H1 (cell line): ENCODE data around the gene NTRK1. TPM values are rescaled to one million over a fixed set of nuclear protein-coding genes. Genes with fewer than 3 reads are reported as not detected.

Experiments
- CTCF ChIA-PET: fragments of 300-600 bp; sonication (Branson Sonifier 250); formaldehyde crosslinking; loops from one replicate; lab custom pipeline; 2021; ENCODE audit not compliant: partially characterized antibody; lab: Charles Lee
- POLR2A ChIA-PET: fragments of 300-600 bp; sonication (Branson Sonifier 250); formaldehyde crosslinking; loops from one replicate; lab custom pipeline; 2021; ENCODE audit warnings: inconsistent platforms; ENCODE audit not compliant: partially characterized antibody; lab: Charles Lee
- DNase-seq, 2 experiments: peaks; one replicate each; pipeline versions ENCODE4 v3.0.0 to v3.0.0-alpha.2; 2010 to 2022; ENCODE audit warnings: low spot score in 2 of 2, low read depth in 1 of 2, mixed read lengths in 1 of 2
- FAIRE-seq: peaks from 2 replicates; lab custom pipeline; 2011; peaks lifted over from hg19 to GRCh38; lab: Jason Lieb, UNC
- H2AFZ ChIP-seq: 2 replicates; pipeline ENCODE4 v1.8.1; 2012; ENCODE audit warnings: low read length, inconsistent platforms
- H2AK5ac ChIP-seq: 2 replicates; pipeline ENCODE4 v1.6.1; 2013; ENCODE audit warnings: low read depth, low read length
- H2BK120ac ChIP-seq: replicated peaks from 2 replicates; pipeline ENCODE3; 2013; ENCODE audit warnings: low read depth, low read length, inconsistent platforms
- H2BK12ac ChIP-seq: 2 replicates; pipeline ENCODE4 v1.6.1; 2013; ENCODE audit warnings: low read depth, low read length
- H2BK15ac ChIP-seq: 2 replicates; pipeline ENCODE4 v1.6.1; 2013; ENCODE audit warnings: low read length
- H2BK20ac ChIP-seq: 2 replicates; pipeline ENCODE4 v1.6.1; 2013; ENCODE audit warnings: low read length
- H2BK5ac ChIP-seq: 2 replicates; pipeline ENCODE4 v1.6.1; 2013; ENCODE audit warnings: low read depth, low read length
- H3K14ac ChIP-seq: 2 replicates; pipeline ENCODE4 v1.6.1; 2013; ENCODE audit warnings: inconsistent platforms; ENCODE audit not compliant: insufficient read length
- H3K18ac ChIP-seq: 2 replicates; pipeline ENCODE4 v1.6.1; 2013; ENCODE audit warnings: low read length; ENCODE audit errors: extremely low read depth
- H3K23ac ChIP-seq: 2 replicates; pipeline ENCODE4 v1.6.1; 2013; ENCODE audit warnings: inconsistent platforms; ENCODE audit not compliant: insufficient read length
- H3K23me2 ChIP-seq: 2 replicates; pipeline ENCODE4 v1.6.1; 2013; ENCODE audit warnings: low read depth, low read length
- H3K27ac ChIP-seq: 2 replicates; pipeline ENCODE4 v1.6.1; 2011; ENCODE audit warnings: low read depth, low read length, inconsistent platforms
- H3K27me3 ChIP-seq, 4 experiments: replicated peaks in 1 of 4; 1 replicate in 1 of 4; 2 replicates in 3 of 4; pipeline versions ENCODE4 v1.6.1 to v1.8.1; 2011 to 2013; ENCODE audit warnings: low read length in 3 of 4, mild to moderate bottlenecking in 3 of 4, inconsistent platforms in 2 of 4, mixed read lengths in 2 of 4, moderate library complexity in 1 of 4; ENCODE audit not compliant: control insufficient read depth in 3 of 4, insufficient read depth in 3 of 4; ENCODE audit errors: extremely low read depth in 1 of 4
- H3K36me3 ChIP-seq, 4 experiments: 2 replicates each; pipeline versions ENCODE4 v1.6.1 to v1.8.1; 2011 to 2013; ENCODE audit warnings: mild to moderate bottlenecking in 4 of 4, low read length in 3 of 4, moderate library complexity in 2 of 4, control low read depth in 1 of 4, inconsistent platforms in 1 of 4; ENCODE audit not compliant: insufficient read depth in 4 of 4, control insufficient read depth in 2 of 4
- H3K4ac ChIP-seq: replicated peaks from 2 replicates; pipeline ENCODE3; 2013; ENCODE audit warnings: low read length, low read depth, mixed read lengths, inconsistent platforms; ENCODE audit not compliant: insufficient read length
- H3K4me1 ChIP-seq, 4 experiments: replicated peaks in 1 of 4; 1 replicate in 1 of 4; 2 replicates in 3 of 4; pipeline versions ENCODE4 v1.6.1 to v1.8.1; 2011 to 2013; ENCODE audit warnings: low read length in 3 of 4, inconsistent platforms in 2 of 4, mixed read lengths in 1 of 4; ENCODE audit not compliant: insufficient read depth in 4 of 4, control insufficient read depth in 3 of 4
- H3K4me2 ChIP-seq, 2 experiments: 2 replicates each; pipeline versions ENCODE4 v1.6.1 to v1.8.1; 2011 to 2013; ENCODE audit warnings: low read depth in 2 of 2, low read length in 2 of 2, control low read depth in 1 of 2, inconsistent platforms in 1 of 2, mild to moderate bottlenecking in 1 of 2; ENCODE audit not compliant: insufficient read depth in 1 of 2
- H3K4me3 ChIP-seq, 4 experiments: fragments of 200-600, 300-600 bp in 1 of 4; sonication (generic), shearing (Covaris generic), sonication (Bioruptor Twin) in 1 of 4; 2 replicates each; pipeline versions ENCODE4 v1.5.1 to v1.8.1; 2011 to 2016; ENCODE audit warnings: low read length in 4 of 4, low read depth in 3 of 4, control low read depth in 2 of 4, inconsistent platforms in 2 of 4, mild to moderate bottlenecking in 2 of 4, mixed read lengths in 1 of 4, moderate library complexity in 1 of 4; ENCODE audit not compliant: insufficient read depth in 2 of 4; ENCODE audit errors: extremely low read depth in 1 of 4
- H3K56ac ChIP-seq: replicated peaks from 2 replicates; pipeline ENCODE3; 2013; ENCODE audit warnings: low read depth, mild to moderate bottlenecking, mixed read lengths, low read length, inconsistent platforms; ENCODE audit not compliant: insufficient read length
- H3K79me1 ChIP-seq: 2 replicates; pipeline ENCODE4 v1.6.1; 2013; ENCODE audit warnings: low read depth, low read length, control low read depth
- H3K79me2 ChIP-seq, 2 experiments: 2 replicates each; pipeline versions ENCODE4 v1.6.1 to v1.8.1; 2012 to 2013; ENCODE audit warnings: low read length in 2 of 2, mild to moderate bottlenecking in 2 of 2, inconsistent platforms in 1 of 2; ENCODE audit not compliant: insufficient read depth in 2 of 2, control insufficient read depth in 1 of 2
- H3K9ac ChIP-seq, 4 experiments: replicated peaks in 1 of 4; 1 replicate in 1 of 4; 2 replicates in 3 of 4; pipeline versions ENCODE4 v1.6.1 to v1.8.1; 2011 to 2013; ENCODE audit warnings: low read depth in 3 of 4, low read length in 3 of 4, control low read depth in 2 of 4, mild to moderate bottlenecking in 2 of 4, moderate library complexity in 2 of 4, inconsistent platforms in 1 of 4; ENCODE audit errors: extremely low read depth in 1 of 4
- H3K9me3 ChIP-seq, 2 experiments: 2 replicates each; pipeline versions ENCODE4 v1.6.1 to v1.8.1; 2012 to 2013; ENCODE audit warnings: mild to moderate bottlenecking in 2 of 2, moderate library complexity in 2 of 2, control low read depth in 1 of 2, inconsistent platforms in 1 of 2, low read depth in 1 of 2, low read length in 1 of 2, mixed read lengths in 1 of 2; ENCODE audit not compliant: insufficient read depth in 2 of 2
- H4K20me1 ChIP-seq, 2 experiments: replicated peaks in 1 of 2; 2 replicates each; pipeline versions ENCODE3 to v1.8.1; 2011 to 2013; ENCODE audit warnings: inconsistent platforms in 2 of 2, low read length in 2 of 2, mild to moderate bottlenecking in 1 of 2; ENCODE audit not compliant: insufficient read depth in 2 of 2, control insufficient read depth in 1 of 2
- H4K5ac ChIP-seq: 2 replicates; pipeline ENCODE4 v1.6.1; 2013; ENCODE audit warnings: low read length, low read depth, mixed read lengths, inconsistent platforms; ENCODE audit not compliant: insufficient read length
- H4K8ac ChIP-seq: 2 replicates; pipeline ENCODE4 v1.8.0; 2013; ENCODE audit warnings: mild to moderate bottlenecking, moderate library complexity, low read length, inconsistent platforms; ENCODE audit not compliant: insufficient read depth; ENCODE audit errors: extremely low read depth
- H4K91ac ChIP-seq: replicated peaks from 2 replicates; pipeline ENCODE3; 2013; ENCODE audit warnings: low read length, mixed read lengths, inconsistent platforms; ENCODE audit not compliant: insufficient read length
- ASH2L ChIP-seq: fragments of 200-600, 300-600 bp; sonication (generic); IDR thresholded peaks from one replicate; pipeline ENCODE4 v1.7.1; 2017; ENCODE audit warnings: low read length
- CTBP2 ChIP-seq: IDR thresholded peaks from 2 replicates; pipeline ENCODE4 v1.7.0; 2011; ENCODE audit warnings: borderline replicate concordance, mild to moderate bottlenecking, moderate library complexity, mixed read lengths, low read length; ENCODE audit not compliant: insufficient read depth, insufficient read length
- HDAC2 ChIP-seq, 2 experiments: fragments of 300-600 bp in 1 of 2; sonication (generic) in 1 of 2; IDR thresholded peaks; 2 replicates each; pipeline ENCODE4 v1.6.1; 2011 to 2012; ENCODE audit warnings: low read depth in 2 of 2, low read length in 2 of 2, mild to moderate bottlenecking in 2 of 2, moderate library complexity in 2 of 2, borderline replicate concordance in 1 of 2, inconsistent platforms in 1 of 2
- KDM5A ChIP-seq: fragments of 200-600 bp; IDR thresholded peaks from 2 replicates; pipeline ENCODE4 v1.7.1; 2012; ENCODE audit warnings: mild to moderate bottlenecking, low read length, inconsistent platforms, mixed read lengths
- NANOG ChIP-seq: IDR thresholded peaks from 2 replicates; pipeline ENCODE4 v1.6.1; 2011; ENCODE audit warnings: low read length, low read depth, mild to moderate bottlenecking, inconsistent platforms; ENCODE audit not compliant: insufficient read depth, poor library complexity, severe bottlenecking
- PHF8 ChIP-seq: fragments of 200-600 bp; sonication (generic); conservative IDR thresholded peaks from 2 replicates; pipeline ENCODE4 v1.7.1; 2012; ENCODE audit warnings: low read depth, mild to moderate bottlenecking, inconsistent platforms, low read length, moderate library complexity
- POLR2A ChIP-seq, 2 experiments: IDR thresholded peaks; 1 replicate in 1 of 2; 2 replicates in 1 of 2; pipeline ENCODE4 v1.6.1; 2011; ENCODE audit warnings: low read depth in 2 of 2, low read length in 2 of 2, mild to moderate bottlenecking in 2 of 2; ENCODE audit errors: control extremely low read depth in 1 of 2
- POLR2AphosphoS5 ChIP-seq: IDR thresholded peaks from 2 replicates; pipeline ENCODE4 v1.6.1; 2011; ENCODE audit warnings: low read depth, low read length
- TCF12 ChIP-seq: IDR thresholded peaks from 2 replicates; pipeline ENCODE4 v1.6.1; 2011; ENCODE audit warnings: low read depth, mild to moderate bottlenecking, low read length
- TEAD4 ChIP-seq: IDR thresholded peaks from 2 replicates; pipeline ENCODE4 v1.6.1; 2012; ENCODE audit warnings: low read depth, low read length, inconsistent platforms, mixed read lengths
- WGBS, 2 experiments: shearing (Covaris generic) in 1 of 2; methylation state at CpG; one replicate each; pipeline versions ENCODE4 v1.1.6 to v1.1.7; 2013 to 2015; ENCODE audit warnings: low lambda C conversion rate in 2 of 2, mixed read lengths in 2 of 2, inconsistent platforms in 1 of 2, low coverage in 1 of 2, missing lambda C conversion rate in 1 of 2; ENCODE audit not compliant: insufficient replicate concordance in 2 of 2, insufficient coverage in 1 of 2, insufficient read length in 1 of 2; ENCODE audit errors: extremely low coverage in 1 of 2, missing lambda C conversion rate in 1 of 2; 5-methylcytosine and 5-hydroxymethylcytosine counted together
- polyA plus RNA-seq, 7 experiments: library from polyadenylated mRNA; depleted of rRNA in 3 of 7; stranded (reverse) in 5 of 7; unstranded in 2 of 7; fragments of >200 nt in 5 of 7; fragments of 200-250 nt in 2 of 7; gene quantifications; 1 replicate in 5 of 7; 2 replicates in 1 of 7; 4 replicates in 1 of 7; pipeline versions ENCODE4 v1.2.1 to v1.2.3, GENCODE V29; 2011 to 2013; ENCODE audit warnings: missing spikeins in 2 of 7, mixed read lengths in 2 of 7
- total RNA-seq: library from RNA; stranded (reverse); fragmentation: NEBNext Ultra II Directional; extraction: Animal tissue kit (Norgen Biotek cat#: 25700); gene quantifications from 2 replicates; pipeline ENCODE4 v1.2.1, GENCODE V29; 2021

NTRK1 gene
- total and polyA plus RNA-seq, 2 of the 8 experiments (the other 6 are each of a cell fraction or from before 2014, with no cell fraction given), result 0.12 to 0.24 TPM

GRCh38 chr1:156930483-156930882 lies 69.8 kb downstream of the NTRK1 start:
- DNase-seq, result no peak
- H3K79me1 ChIP-seq, result no peaks in the 10 kb centered on the region
- no peak overlapping the region for H2BK12ac ChIP-seq
- H3K9me3 ChIP-seq, result no peaks in the 10 kb centered on the region
- H3K79me2 ChIP-seq, result no peaks in the 10 kb centered on the region
- no peak overlapping the region for H3K56ac ChIP-seq
- H3K23ac ChIP-seq, result no peak overlapping the region
- no peak overlapping the region; the same call in 1 of the 2 replicates for H2BK15ac ChIP-seq
- no peak overlapping the region for H4K5ac ChIP-seq
- no peak overlapping the region for H3K27ac ChIP-seq
- H3K27me3 ChIP-seq, result peaks cover 22 to 41% (median 39%) of the 10 kb centered on the region in 4 experiments
- H3K36me3 ChIP-seq, result peaks cover 0 to 4% (median 0%) of the 10 kb centered on the region in 4 experiments; a peak in 1 of 8 replicates
- H2BK5ac ChIP-seq, result no peak overlapping the region
- no peak overlapping the region for H2AFZ ChIP-seq
- H2AK5ac ChIP-seq, result no peak overlapping the region
- H3K4me2 ChIP-seq, result no peak overlapping the region
- no peak overlapping the region for H2BK20ac ChIP-seq
- H3K4me1 ChIP-seq, result peaks cover 0 to 6% (median 3%) of the 10 kb centered on the region in 4 experiments; a peak in 4 of 7 replicates
- no peak overlapping the region for H4K8ac ChIP-seq
- H3K18ac ChIP-seq, result no peak overlapping the region
- no peak overlapping the region; a peak in 1 of 7 replicates for H3K9ac ChIP-seq
- no peak overlapping the region for H3K14ac ChIP-seq
- H4K91ac ChIP-seq, result no peak overlapping the region
- WGBS, 2 experiments, result 53% methylated on average over 4 of the region's 4 CpGs; no CpG with 5 or more reads in 1 of the 2 experiments
- H4K20me1 ChIP-seq, result peaks cover 0 to 10% of the 10 kb centered on the region in 2 experiments
- ChIA-PET POLR2A (no interaction called here), CTCF (interaction anchor here (11.8 kb wide), 1 partner anchor 43 kb away, joined by 287 read pairs; the partner anchor contains the start of gene PEAR1)
- no peak overlapping the region for H3K4ac ChIP-seq
- H3K23me2 ChIP-seq, result peaks cover 5% of the 10 kb centered on the region; the same call in 1 of the 2 replicates
- FAIRE-seq, result no peak
- H3K4me3 ChIP-seq, result no peak overlapping the region
- H2BK120ac ChIP-seq, result no peak overlapping the region
- 0 out of 3 replicates have a peak, but pooled peaks of 1 of the 2 experiments have one; percentile 4 for TF ChIP-seq POLR2A (IDR thresholded peaks at IDR 0.05; ENCODE audit: control extremely low read depth in 1 of 2, low read depth in 2 of 2, low read length in 2 of 2)
- no peak for TF ChIP-seq NANOG
- peak; percentile 68 for TF ChIP-seq TEAD4
- TF ChIP-seq KDM5A, result no peak
- TF ChIP-seq TCF12, result no peak
- TF ChIP-seq ASH2L, result no peak
- no peak; the same call in 1 of the 2 replicates for TF ChIP-seq POLR2AphosphoS5
- no peak for TF ChIP-seq PHF8
- no peak for TF ChIP-seq HDAC2 (IDR thresholded peaks at IDR 0.05; ENCODE audit: borderline replicate concordance in 1 of 2, low read depth in 2 of 2, low read length in 2 of 2)
- TF ChIP-seq CTBP2, result no peak
